ENCODE data around the gene RAP2C.

The RAP2C gene

DNA sequence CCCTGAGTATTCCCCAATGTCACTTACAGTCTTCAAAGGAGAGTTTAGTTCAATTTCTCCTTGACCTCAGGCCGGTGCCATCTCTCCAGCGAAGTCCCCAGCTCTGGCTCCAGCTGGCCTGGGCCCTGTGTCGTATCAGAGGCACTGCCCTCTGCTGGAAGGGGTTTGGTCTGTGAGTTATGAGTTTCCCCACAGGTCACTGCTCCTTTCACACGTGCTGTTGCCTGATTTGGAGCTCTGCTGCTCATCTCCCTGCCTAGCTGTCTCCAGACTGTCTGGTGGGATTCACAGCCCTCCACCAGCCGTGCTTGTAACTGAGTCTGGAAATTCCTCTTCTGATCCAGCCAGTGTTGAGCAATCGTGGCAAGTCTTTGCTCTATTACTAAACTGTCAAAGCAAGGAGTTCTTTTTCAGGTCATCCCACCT is at the start of gene RAP2C:
TSS of gene RAP2C (minus strand) at position 105 of the 426 bp plus-strand sequence. CDS start 2,179 bp downstream, outside the sequence.
- peak; percentile 25 for FAIRE-seq

DNA sequence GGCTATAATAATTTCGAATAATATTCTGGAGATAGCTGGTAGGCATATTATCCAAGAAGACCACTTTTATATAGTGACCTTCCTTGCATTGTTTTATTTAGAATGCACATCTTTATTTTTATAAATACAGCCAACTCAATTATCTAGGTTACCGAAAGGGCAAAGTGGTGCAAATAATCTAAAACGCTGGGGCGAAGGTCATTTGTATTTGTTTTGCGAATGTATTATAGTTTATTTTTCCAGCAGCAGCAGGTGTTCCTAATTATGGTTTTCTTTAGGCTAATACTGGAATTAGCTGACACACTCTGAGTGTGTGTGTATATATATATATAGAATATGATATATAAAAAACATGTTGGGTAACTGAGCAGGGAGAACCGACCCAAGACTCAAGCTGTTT is 48.1 kb upstream of the RAP2C start:
- FAIRE-seq = no peak

DNA sequence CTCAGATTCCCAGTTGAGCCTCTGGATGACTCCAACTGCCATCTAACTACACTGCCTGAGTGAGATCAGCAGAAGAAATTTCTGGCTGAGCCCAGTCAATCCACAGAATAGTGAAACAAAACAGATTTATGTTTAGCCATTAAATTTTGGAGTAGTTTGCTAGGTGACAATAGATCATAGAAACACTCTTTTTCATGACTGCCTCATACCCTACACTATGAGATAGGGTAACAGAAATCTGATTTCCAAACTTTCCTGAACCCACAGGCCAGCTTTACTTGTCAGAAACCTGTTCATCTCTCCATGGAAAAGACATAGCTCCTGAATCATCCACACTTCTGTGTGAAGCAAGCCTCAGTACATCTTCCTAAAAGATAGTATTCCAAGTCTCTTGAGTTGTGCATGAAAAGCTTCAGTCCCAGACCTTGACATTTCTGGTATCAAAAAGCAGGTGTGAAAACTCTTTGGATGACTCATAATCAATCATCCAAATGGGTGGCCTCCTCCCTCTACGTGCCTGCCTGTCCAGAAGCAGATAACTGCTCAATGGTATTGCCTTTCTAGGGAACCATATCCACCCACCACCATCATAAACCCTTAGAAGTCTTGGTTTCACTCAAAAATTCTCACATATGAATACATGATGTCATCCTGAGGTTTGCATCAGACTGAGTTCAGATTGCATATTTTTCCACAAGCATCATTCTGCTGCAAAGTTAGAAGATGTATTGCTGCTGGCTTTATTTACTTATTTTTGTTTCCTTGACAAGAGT is 47.5 kb upstream of the RAP2C start:
- FAIRE-seq = no peak

DNA sequence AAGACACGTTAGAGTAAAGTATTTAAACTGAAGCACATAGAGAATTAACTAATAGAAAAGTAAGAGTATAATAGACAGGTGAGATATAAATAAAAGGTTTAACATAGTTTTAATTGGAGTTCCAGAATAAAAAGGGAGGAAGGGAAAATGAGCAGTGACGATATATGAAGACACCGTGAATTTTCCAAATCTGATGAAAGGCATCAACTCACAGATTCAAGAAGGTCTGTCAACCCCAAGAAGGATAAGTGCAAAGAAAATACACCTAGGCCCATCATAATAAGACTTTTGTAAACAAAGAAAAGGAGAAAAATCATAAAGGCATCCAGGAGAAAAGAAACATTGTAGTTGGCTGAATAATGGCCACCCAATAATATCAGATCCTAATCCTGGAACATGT is 43.9 kb upstream of the RAP2C start:
- no peak for FAIRE-seq

DNA sequence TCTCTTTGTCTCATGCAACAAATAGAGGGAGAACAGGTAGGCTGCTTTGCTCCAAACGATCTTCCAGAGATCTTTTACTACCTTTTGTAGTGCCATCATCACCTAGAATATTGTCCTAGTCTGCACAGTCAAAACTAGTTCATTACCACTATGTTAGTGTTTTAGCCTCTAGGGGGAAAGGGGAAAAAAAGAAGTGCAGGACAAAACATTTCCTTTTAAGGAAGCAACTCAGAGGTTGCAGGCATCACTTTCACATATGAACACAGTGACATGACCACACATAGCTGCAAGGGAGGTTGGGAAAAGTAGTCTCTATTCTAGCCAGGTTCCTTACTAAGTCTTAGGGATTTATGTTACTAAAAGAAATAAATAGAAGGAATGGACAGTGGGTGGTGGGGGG is 39.3 kb upstream of the RAP2C start:
- no peak for FAIRE-seq

DNA sequence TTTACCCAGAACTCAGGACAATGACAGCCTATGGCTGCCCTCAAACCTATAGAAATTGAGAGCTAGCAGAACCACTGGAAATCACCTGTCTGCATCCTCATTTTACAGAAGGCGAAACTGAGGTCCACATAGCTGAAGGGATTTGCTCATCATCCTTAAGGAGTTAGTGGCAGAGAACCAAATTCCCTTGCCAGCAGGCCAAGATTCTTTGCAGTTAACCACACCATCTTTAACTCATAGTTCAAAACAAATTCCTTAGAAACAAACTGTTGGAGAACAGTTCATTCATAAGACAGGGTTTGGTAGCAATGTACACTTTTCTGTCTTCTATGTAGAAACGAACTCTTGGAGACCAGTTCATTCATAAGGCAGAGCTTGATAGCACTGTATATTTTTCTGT is 37.9 kb upstream of the RAP2C start:
- no peak for FAIRE-seq

DNA sequence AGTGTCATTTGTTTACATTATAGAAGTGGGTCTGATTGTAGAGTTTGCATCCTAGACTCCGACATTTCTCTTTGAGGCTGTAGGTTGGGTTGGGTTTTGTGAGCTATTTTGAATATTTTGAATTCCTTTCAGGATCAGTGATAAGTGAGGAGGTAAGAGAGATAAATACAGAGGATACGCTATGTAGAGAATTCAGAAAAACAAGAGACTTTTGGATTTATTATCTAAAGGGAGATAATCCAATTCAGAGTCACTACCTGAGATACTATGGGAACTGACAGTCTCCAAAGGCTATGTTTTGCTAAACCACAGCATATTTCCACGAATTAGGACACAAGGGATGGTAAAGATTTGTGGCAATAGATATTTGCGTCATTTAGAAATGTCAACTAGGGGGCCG is 16.9 kb upstream of the RAP2C start:
- no peak for FAIRE-seq

DNA sequence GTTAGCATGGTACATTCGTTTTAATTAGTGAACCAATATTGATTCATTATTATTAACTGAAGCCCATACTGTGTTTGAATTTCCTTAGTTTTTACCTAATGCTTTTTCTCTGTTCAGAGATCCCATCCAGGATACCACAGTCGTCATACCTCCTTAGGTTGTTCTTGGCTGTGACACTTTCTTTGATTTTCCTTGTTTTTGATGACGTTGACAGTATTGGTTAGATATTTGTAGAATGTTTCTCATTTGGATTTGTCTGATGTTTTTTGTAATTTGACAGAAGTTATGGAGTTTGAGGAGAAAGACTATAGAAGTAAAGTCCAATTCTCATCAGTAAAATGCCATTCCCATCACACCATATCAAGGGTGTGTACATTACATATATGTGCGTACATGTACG is 16.2 kb upstream of the RAP2C start:
- no peak for FAIRE-seq

DNA sequence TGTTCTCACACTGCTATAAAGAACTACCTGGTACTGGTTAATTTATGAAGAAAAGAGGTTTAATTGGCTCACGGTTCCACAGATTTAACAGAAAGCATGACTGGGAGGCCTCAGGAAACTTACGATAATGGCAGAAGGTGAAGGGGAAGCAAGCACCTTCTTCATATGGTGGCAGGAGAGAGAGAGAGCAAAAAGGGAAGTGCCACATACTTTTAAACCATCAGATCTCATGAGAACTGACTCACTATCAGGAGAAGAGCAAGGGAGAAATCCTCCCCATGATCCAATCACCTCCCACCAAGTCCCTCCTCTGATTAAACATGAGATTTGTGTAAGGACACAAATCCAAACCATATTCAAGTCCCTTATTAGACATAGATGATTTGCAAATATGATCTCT is 12.3 kb upstream of the RAP2C start:
- FAIRE-seq = no peak

DNA sequence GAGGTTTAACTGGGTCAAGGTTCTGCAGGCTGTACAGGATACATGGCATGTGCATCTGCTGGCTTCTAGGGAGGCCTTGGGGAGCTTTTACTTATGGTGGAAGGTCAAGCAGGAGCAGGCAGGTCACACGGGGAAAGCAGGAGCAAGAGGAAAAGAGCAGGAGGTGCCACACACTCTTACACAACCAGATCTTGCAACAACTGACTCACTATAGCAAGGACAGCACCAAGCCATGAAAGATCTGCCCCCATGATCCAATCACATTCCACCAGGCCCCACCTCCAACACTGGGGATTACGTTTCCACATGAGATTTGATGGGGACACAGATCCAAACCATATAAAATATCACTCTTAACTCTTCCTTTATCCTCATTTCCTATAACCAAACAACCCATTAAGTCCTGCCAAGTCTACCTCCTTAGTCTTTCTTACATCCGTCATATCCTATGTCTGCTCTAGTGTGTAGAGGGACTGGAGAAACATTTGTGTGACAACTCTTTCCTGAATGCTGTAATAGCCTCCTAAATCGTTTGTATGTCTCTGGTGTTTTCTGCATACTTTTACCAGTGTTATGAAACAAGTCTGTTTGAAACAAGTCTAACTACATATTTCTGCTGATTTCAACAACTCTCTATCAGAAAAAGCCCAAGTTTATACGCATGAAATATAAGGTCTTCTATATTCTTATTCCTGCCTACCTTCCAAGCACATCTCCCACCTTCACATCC is 8.3 kb upstream of the RAP2C start:
- FAIRE-seq = no peak

DNA sequence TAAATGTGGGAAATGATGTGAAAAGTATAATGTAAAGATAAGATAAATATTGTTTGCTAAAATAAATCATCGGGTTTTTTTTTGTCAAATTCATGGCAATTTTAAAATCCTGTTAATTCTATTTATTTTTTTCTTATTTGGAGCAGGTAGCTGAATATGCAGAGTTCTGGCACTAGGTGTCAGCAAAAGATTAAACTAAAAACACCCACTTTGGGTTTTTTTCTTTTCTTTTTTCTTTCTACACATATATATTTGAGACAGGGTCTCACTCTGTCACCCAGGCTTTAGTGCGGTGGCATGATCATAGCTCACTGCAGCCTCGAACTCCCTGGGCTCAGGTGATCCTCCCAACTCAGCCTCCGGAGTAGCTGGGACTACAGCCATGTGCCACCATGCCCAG is 6.9 kb upstream of the RAP2C start:
- peak; percentile 83 for FAIRE-seq

DNA sequence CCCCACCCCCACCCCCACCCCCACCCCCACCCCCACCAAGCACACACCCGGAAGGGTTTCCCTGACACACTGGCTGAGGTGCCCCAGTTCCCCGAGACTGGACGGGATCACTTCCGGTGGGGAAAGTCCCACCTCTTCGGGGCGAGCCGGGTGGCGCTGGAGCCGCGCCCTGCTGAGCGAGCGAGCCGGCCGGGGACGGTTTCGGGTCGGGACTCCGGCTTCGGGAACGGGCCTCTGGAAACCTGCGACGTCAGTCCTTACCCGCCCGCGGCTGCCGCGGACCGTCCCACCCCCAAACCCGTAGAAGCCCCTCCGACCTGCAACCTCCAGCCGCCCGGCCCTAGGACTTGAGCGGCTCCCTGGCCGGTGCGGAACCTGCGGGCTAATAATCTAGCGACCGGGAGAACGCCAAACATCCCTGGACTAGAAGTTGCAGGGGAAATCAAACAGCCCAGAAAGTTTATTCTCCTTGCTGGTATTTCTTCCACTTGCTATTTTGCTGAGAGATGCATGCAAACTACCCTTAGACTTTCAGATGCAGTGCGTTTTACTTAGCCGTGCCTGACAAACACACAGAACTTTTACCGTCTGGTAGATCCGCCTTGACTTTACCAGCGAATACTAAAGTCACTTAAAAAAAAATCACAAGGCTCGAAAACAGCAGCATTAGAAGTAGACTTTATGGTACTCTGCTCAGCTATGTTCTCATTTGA is 991 bp downstream of the RAP2C start:
- FAIRE-seq = no peak

DNA sequence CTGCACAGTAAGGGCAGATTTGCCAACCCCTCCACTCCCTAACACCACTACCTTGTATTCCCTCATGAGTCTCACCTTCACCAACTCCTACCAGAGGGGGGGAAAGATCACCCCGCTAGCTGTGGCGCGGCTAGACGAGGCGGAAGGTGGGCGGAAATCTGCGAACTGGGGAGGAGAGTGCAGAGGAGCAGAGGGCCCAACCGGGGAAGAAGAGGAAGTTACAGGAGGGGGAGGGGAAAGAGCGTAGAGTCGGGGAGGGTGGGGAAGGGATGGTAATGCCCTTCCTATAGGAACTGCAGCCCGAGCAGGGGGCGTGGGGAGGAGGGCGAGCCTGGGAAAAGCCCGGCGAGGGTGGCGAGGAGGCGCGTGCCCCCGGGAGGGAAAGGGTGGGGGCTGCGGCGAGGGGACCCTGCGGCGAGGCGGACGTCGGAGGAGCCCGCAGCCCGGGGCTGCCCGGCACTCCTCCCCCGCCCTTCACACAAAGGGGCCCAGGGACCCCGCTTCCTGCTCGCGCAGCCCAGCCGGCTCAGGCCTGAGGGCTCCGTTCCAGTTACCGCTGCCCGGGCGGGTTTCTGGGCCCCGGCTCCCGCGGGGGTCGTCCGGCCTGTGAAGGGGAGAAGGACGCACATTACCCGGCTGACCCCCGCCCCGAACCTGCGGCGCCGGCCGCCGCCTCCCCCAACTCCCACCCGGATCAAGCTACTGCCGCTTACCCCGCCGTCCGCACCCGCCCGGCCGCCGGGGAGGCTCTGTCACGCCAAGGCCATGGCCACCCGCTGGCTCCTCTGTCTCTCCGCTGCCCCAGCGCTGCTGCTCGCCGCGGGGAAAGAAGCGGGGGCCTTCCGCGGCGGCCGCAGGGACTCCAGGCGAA is 1.8 kb downstream of the RAP2C start:
- FAIRE-seq = no peak

DNA sequence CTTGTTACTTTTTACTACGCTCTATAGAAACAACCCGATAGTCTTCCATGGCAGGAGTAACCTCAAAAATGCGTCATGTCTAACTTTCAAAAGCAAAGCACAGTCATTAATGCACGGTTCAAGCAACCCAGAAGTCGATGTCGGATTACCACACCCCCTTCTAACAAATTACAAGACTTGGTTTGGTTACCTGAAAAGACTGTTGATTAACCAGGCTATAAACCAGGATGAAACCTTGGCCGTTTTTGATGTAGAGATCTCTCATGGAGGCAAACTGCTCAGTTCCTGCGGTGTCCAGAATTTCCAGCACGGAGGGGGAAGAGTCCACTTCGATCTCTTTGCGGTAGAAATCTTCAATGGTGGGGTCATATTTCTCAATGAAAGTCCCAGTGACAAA is 2.4 kb downstream of the RAP2C start:
- FAIRE-seq = no peak

DNA sequence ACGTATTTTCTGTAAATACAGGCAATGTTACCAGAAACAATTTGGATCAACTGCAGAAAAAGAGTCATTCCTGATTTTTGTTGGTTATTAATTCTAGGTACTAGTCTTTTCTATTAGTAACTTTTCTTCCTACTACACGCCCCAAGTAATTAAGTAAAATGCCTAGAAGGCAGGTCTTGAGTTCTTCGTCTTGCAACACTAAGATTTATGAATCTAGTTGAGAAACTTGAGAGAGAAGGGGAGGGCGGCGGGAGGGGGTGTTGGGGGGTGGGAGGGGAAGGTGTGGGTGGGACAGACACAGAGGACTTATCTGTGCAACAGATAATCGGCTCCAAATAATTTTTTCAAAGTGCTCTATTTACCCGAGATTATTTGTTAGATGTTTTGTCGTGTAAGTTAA is 3.0 kb downstream of the RAP2C start:
- FAIRE-seq = no peak

DNA sequence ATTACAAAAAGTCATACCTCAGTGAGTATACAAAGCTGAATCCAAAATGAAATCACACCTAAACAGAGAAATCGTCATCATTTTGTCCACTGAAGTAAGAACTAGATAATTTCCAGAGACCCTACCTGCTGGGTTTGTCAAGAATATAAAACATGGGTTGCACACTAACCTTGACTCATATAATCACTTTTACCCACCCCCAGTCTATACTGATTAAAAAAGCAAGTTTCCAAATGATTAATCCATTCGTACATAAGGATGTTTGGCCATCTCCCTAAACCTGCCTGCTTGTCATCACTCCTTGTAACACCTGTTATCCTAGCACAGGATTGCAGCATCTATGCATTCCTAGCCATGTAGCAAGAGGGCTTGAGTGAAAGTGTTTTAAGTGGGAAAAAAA is 4.7 kb downstream of the RAP2C start:
- FAIRE-seq = no peak

DNA sequence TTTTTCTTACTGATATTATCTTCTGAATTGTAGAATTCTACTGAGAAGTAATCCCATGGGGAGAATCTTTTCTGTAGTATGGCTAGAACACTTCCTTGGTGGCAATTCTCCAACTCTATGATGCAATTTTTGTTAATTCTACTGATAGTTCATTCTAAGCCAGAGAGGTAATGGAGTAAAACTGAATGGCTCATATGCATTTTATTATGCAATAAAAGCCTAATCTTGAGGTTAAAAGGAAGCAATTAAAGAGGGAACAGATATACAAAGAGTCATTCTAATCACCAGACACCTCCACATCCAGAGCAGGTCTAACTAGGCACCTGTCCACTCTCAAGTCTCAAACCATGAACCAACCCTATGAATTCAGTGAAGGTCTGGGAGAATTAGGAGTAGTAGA is 9.7 kb downstream of the RAP2C start:
- FAIRE-seq = no peak

DNA sequence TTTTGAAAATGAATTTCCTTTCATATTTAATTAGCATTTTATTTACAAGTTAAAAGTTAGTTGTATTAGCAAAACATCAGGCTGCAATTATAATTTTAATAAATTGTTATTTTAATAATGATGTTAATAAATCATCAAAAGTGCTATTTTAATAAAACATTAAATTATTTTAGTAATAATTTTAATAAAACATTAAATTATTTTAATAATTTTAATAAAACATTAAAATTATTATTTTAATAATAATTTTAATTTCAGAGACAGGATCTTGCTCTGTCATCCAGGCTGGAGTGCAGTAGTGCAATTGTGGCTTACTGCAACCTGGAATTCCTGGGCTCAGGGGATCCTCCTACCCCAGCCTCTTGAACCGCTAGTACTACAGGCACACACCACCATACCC is 10.8 kb downstream of the RAP2C start:
- peak; percentile 95 for FAIRE-seq

DNA sequence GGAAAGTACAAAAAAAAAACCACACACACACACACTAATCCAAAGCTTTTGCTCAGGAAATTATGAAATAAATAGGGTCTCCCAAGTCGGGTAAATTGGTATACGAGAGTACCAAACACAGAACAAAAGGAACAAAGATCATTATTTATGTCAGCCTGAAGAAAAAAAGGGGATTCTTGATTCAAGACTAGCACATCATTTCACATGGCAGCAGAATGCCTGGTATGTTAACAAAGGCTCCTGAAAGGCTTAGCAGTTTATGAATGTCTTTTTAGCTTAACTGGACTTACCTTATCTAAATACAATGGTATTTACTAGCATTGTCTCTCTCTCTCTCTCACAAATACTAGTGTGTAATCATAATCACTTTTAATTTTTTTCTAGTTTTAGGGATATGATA is 11.3 kb downstream of the RAP2C start:
- FAIRE-seq = no peak

DNA sequence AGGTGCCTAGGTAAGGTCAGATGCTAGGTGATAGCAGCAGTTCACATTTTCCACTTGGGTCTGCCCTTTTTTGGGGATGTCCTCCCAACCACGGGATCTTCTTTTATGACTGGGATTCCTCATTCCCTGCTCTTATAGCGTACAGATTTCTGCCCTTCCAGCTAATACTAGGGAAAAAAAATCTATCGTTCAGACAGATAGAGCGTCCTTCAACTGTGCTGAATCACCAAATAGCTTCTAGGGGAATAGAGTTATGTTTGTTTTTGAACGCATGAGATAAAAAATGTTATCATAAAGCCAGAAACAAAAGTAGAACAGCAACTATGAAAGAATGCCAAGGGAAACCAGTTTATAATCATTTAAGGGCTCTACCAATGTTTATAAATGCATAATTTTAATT is 13.0 kb downstream of the RAP2C start:
- FAIRE-seq = no peak

DNA sequence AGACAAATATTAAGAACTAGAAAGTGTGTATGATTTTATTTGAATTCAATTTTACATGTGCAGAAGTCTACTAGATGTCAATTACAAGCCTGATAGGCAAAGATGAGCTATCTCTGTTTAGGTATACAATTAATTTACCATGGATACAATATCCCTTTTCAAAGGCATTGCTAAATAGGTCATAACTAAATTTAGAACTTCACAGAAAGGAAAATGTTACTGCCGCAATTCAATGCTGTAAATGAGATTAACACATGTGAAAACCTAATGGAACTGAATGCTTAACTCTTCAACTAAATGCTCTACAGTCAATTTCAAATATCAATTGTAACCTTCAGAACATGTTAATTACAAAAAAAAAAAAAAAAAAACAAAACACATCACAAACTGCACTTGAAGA is 14.6 kb downstream of the RAP2C start:
- peak; percentile 64 for FAIRE-seq

DNA sequence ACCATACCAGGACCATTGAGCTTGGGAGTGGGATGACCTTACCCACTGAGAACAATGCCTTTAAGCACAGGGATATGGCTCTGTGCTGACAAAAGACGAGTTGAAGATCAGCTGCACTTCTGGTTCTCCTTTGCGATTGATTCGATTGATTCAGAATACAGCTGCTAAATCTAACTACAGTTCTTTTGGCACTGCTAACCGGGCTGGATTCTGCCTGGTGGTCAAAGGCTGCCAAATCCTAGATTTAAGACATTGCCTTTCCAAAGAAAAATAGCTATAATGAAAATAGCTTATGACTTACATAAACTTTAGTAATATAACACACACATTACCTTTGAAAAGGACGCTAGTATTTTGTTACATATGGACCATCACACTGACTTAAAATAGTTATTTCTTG is 18.3 kb downstream of the RAP2C start:
- peak; percentile 21 for FAIRE-seq

DNA sequence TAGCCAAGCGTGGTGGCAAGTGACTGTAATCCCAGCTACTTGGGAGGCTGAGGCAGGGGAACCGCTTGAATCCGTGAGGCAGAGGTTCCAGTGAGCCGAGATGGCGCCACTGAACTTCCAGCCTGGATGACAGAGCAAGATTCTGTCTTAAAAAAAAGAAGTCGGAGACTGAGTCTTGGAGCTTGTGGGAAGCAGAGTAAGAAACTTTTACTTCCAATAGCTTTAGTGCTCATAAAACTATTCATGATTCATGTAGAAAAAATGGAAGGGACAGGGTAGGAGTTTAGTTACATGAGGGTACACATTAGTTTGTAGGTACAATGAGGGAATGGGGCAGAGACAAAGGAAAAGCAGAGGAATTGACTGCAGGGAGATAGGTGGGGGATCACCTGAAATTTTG is 19.3 kb downstream of the RAP2C start:
- no peak for FAIRE-seq

Data from G401.6 (cell line).